HG02588 (cell line): ENCODE results near the gene RAB39A.

ENCODE experiments used
- ATAC-seq: cut with Tn5 transposase; IDR thresholded peaks from one replicate; pipeline ENCODE4 v1.9.1; 2021; ENCODE audit warnings: mild to moderate bottlenecking, moderate library complexity; ENCODE audit not compliant: unreplicated experiment

RAB39A gene

DNA sequence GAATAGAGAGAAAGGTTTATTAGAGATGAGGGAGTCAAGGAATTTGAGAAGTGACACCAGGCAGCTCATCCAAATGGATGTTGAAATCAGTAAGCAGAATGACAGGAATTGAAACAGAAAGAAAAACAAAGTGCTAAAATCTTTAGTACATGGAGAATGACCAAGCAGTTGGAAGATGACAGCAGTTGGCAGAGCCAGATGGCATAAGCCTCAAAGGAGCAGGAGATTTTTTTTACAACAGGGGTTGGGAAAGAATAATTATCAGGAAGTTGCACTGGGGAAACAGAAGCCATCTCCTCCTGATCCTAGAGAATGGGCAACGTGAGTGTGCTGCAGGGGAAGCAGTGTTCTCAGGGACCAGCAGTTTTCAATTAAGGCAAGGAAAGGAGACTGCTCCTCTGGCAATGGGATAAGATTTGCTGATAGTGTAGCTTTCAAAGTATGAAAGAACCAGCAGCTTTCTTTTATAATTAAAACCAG is 28.9 kb downstream of the RAB39A start:
- no peak for ATAC-seq

DNA sequence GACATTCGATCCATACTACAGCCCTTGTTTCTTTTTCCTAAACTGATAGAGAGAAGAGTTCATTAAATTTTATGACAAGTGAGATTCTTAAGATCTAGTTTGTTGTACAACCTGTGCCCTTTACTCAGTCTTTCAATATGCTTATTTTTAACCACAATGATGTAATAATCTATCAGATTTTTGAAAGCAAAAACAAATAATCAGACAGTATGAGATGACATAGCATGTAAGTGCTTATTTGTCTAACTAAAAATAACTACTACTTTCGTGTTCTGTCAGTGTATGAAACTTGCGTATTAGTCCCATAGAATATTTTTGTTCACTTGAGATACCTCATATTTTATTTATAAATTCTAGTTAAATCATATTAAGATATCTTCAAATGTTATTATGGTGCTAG is 33.2 kb downstream of the RAB39A start:
- ATAC-seq = no peak

DNA sequence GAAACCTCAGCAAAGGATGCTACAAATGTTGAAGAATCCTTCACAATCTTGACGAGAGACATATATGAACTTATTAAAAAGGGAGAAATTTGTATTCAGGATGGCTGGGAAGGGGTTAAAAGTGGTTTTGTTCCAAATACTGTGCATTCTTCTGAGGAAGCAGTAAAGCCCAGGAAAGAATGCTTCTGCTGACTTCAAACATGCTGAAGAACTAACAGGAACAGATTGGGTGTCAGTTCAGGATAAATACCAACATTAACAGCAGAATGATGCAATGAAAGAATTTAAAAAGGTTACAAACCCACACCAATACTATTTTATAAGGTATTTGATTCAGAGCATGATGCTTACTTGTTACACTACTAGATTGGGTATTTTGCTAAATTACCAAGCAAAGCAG is 33.9 kb downstream of the RAB39A start:
- ATAC-seq = no peak

DNA sequence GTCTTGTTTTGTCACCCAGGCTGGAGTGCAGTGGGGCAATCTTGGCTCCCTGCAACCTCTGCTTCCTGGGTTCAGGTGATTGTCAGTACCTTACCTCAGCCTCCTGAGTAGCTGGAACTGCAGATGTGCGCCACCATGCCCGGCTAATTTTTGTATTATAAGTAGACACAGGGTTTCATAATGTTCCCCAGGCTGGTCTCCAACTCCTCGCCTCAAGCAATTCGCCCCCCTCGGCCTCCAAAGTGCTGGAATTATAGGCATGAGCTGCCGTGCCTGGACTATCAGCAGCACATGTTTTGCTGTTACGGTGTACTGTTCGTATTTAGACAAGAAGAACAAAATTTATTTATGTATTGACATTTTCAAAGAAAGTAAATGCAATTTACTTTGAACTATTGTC is 34.8 kb downstream of the RAB39A start:
- ATAC-seq = no peak

DNA sequence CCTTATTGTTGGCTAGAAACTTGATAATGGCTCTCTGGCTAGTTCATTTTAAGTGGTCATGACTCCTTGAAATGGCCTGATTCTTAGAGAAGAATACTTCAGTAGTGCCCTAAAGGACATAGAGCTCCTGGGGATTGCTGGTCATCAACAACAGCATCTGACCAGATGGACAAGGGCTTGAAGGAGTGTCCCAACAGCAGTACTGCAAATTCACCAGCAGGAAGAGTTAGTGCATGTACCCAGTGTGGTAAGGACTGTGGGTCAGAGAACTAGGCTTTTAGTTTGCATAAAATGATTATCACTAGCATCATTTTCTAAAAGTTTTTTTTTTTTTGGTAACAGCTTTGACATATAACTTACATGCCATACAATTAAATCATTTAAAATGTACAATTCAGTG is 41.0 kb downstream of the RAB39A start:
- no peak for ATAC-seq

DNA sequence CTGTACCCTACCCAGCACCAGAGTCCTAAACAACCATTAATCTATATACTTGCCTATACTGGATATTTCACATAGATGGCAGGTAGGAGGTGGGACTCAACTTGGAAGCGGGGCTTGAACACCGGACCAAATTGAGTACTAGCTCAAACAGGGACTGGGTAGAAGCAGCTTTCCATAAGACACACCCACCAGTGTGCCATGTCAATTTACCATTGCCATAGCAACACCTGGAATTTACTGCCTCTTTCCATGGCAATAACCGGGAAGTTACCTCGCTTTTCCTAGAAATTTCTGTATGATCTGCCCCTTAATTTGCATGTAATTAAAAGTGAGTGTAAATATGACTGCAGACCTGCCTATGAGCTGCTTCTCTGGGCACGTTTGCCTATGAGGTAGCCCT is 41.8 kb downstream of the RAB39A start:
- ATAC-seq = no peak

DNA sequence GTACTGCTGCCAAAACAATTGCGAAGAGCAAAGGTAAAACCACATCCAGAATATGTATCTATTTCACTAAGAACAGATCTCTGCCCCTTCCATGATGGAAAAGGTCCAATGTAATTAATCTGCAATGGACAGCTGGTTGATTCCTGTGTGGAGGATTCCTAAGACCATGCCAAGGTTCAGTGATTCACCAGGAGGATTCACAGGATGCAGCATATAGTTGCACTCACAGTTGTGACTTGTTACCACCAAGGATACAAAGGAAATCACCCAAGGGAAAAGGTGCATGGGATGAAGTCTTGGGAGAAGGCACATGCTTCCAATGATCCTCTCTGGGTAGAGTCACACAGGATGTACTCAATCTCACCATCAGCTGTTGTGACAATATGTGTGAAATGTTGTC is 45.4 kb downstream of the RAB39A start:
- ATAC-seq = no peak

DNA sequence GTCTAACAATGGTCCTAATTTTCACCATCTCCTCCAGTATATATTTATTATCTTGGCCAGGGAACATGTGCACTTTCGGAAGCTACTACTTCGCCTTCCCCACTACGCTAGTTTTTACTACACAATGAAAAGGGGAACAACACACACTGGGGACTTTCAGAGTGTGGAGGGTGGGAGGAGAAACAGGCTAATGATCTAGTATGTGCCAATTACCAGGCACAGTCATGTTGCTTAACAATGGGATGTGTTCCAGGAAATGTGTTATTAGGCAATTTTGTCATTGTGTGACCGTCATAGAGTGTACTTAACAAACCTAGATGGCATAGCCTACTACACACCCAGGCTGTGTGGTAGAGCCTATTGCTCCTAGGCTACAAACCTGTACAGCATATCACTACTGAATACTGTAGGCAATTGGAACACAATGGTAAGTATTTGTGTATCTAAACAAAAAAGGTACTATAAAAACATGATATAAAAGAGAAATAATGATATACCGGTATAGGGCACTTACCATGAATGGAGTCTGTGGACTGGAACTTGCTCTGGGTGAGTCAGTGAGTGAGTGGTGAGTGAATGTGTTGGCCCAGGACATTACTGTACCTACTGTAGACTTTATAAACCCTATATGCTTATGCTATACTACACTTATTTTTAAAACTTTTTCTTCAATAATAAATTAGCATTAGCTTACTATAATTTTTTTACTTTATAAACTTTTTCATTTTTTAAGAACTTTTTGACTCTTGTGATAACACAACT is 60.3 kb downstream of the RAB39A start:
- ATAC-seq = no peak

DNA sequence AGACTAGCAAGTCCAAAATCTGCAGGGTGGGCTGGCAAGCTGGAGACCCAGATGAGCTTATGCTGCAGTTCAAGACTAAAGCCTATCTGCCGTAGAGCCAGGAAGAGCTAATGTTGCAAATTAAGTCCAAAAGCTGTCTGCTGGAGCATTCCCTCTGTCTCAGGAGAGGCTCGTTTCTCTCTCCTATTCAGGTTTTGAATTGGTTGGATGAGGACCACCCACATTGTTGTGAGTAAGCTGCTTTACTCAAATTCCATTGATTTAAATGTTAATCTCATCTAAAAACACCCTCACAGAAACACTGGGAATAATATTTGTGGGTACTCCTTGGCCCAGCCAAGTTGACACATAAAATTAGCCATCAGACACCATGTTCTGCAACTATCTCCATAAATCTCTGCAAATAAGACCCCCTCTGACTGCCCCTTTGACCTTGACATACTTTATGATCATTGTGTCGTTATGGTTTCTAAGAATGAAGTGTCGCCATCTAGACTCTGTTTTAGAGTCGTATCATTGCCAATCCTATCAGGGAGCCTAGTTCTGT is 63.7 kb downstream of the RAB39A start:
- no peak for ATAC-seq

DNA sequence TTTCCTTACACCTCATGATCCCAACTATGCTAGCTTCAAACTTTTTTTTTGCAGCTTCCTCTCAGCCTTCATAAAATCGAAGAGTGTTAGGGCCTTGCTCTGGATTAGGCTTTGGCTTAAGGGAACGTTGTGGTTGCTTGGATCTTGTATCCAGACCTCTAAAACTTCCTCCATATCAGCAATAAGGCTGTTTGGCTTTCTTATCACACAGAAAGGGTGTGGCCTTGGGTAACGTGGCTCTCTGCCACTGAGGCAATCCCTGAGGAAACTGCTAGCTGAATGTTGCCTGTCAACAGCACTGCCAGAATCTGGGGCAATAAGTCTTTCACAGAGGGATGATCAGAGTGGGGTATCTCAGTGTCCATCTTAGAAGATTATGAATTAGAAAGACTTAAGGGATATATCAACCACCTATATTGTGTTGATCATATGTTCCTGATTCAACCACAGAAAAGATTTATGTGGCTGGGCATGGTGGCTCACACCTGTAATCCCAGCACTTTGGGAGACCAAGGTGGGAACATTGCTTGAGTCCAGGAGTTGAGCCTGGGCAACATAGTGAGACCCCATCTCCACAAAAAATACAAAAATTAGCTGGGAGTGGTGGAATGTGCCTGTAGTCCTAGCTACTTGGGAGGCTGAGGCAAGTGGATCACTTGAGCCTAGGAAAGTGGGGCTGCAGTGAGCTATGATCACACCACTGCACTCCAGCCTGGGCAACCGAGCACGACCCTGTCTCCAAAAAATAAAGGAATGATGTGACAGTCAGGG is 67.9 kb downstream of the RAB39A start:
- ATAC-seq = no peak

DNA sequence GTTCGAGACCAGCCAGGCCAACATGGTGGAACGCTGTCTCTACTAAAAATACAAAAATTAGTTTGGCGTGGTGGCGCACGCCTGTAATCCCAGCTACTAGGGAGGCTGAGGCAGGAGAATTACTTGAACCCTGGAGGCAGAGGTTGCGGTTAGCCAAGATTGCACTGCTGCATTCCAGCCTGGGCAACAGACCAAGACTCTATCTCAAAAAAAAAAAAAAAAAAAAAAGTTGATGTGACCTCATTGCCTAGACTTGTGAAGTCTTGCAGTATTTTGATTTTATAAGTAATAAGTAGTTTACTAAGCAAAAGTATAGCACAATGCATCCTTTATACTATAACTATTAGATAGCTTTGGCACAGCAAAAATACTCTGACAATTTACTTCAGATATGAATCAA is 70.5 kb downstream of the RAB39A start:
- ATAC-seq = no peak

DNA sequence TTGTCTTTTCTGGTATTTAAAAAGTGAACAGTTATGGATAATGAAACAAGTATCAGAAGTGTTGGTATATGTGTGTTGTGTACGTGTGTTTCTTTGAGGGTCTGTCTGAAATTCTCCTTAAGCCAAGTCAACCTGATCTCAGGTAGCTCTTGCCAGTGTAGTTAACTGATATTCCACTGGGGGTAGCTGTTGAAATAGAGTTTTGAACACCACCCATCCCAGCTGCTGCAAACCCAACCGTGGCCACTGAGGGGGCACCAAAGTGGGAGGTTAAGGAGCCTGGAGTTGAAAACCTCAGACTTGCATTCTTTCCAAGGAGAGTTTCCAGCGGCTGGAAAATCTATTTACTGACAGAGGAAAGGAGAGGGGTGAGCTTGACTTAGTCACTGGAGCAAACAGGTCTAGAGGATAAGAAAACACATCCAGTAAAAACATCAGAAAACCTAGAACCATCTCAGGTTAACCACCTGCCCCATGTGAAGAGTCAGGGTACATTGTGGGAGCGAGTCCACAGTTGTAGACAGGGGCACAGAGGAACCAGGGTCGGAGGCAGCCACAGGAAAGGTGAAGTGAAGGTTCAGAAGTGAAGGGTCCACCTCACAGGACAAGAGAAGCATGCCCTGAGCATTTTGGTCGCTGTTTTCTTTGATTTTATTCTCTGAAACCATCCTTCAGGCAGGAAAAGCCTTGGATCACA is 71.7 kb downstream of the RAB39A start:
- ATAC-seq = peak; percentile 83

DNA sequence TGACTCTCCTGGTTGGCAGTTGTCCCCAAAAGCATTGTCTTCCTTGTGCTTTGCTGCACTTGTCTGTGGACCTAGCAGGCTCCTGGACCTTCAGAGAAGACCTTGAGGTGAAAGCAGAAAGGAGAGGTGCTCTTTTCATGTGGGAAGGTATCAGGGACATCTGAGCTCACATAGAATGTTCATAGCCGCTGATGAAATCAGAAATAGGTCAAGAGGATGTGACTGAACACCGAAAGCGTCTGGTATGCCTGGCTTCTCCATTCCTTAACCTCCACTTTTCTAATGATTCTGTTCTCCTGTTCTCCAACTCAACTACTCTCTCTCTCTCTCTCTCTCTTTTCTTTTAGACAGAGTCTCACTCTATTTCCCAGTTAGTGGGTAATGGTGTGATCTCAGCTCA is 74.2 kb downstream of the RAB39A start:
- ATAC-seq = no peak

DNA sequence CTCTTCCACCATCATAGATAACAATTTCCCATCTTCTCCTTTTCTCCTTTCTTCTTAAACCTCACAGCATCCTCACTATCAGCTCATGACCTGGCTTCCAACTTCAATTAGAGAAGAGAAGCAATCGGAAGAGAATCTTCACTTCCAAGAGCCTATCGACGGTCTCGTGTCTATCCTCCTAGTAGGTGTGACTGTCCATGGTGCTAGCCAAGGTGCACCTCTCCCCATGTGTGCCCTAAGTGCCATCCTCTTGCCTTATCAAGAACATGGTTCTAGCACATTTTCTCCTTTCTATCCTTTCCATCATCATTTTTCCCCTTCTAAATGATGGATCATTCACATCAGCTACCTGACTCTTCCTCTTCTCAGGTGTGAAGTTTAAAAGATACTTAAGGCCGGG is 75.4 kb downstream of the RAB39A start:
- ATAC-seq = no peak

DNA sequence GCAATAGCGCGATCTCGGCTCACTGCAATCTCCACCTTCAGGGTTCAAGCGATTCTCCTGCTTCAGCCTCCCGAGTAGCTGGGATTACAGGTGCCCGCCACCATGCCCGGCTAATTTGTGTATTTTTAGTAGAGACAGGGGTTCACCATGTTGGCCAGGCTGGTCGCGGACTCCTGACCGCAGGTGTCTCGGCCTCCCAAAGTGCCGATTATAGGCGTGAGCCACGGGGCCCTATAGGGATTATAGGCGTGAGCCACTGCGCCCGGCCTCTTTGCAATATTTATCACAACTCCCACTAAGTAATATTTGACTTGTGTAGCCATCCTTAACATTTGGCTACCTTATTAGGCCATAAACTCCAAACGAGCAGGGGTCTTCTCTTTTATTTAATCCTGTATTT is 79.6 kb downstream of the RAB39A start:
- ATAC-seq = no peak

DNA sequence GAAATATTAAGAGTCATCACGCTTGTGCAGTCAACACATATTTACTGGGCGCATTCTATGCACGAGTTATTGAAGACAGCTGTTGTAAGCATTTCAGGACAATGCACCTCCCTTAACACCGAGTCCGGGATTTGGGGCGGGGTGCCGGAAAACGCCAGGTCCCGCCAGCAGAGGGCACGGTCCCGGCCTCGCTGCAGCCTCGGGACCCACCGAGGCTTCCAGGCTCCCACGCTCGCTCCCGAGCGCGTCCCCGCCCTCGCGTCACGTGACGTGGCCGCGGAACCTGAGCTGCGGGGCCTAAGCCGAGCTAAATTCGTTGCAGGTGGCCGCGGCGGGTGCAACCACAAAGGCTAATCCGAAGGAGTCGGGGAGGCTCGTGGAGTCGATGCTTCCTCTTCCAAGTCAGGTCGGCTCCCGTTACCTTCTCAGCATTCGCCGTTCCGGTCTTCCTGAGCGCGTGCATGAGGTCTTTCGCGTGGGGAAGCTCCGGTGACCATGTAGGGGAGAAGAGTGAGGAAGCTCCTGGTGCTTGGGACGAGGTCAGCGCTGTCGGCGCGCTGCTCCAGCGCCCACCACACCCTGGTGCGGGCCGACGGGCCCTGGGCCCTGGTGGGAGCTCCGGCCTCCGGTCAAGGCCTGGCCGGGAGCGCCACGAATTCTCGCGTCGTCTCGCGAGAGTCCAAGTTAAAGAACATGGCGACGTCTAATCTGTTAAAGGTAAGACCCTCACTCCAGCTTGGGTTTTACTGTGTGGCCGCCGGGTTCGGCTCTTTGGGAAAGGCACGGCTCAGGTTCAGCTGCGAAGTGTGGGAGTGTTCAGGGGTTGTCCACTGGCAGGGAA is 80.6 kb downstream of the RAB39A start, which contains the start of gene CUL5:
Gene CUL5, plus strand, starts transcription at position 243 of the 841 bp plus-strand sequence. Its CDS starts 451 bp downstream, at position 694.
- ATAC-seq = peak; percentile 86

DNA sequence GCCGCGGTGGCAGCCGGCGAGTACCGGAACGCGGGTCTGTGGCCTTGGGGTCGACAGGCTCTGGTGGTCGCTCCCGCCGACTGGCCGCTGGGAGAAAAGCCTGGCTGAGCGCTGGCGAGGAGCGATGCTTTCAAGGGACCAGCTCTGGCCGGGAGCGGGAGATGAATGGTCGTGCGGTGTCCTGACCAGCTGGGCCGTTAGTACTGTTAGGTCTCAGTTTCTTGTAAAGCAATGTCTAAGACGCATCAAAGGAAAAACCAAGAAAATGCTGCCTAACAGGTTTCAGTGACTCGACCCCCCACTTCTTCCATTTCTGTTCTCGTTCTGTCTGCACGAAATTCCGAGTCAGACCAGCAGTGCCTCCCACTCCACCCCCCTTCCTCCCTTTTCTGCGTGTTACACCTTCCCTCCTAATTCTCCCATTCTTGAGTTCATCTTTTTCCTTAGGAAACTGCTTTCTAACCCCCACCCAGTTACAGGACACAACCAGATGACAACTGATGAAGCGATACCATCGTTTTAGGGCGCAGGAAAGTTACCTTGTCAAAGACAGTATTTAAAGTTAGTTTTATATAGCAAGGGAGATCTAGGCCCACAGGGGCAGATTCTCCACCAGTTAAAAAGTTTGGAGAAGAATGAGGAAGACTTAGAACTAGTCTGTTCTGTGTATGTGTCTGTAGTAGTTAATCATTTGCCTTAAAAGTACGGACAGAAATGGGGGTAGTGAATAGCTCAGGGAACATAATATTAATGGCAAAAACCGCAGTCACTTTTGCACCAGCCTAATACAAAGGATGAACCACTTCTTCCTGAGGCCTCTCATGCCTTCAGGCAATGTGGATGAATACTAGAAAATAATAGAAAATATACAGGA is 81.5 kb downstream of the RAB39A start:
- peak; percentile 9 for ATAC-seq

DNA sequence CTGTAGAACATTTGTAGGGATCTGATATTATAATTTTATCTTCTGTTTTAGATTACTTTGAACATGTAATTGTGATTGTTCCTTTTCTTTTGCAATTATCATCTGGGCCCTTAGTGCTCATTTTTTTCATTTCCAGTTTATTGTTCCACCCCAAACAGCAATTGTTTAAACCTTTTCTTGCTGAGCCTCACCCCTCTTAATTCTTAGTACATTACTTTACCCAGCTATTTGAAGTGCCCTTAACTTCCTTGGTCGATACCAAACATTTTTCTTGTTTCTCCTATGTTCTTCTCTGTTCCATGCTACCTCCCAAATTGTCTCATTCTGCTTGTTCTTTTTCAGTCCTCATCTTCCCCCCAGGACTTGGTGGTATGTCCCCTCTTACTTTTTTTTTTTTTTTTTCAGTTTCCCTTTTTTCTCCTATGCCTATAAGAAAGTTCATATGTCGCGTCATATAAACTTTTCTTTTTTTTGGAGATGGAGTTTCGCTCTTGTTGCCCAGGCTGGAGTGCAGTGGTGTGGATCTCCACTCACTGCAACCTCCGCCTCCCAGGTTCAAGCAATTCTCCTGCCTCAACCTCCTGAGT is 84.0 kb downstream of the RAB39A start:
- no peak for ATAC-seq
